AG09319 (cell line): ENCODE data around the gene CNR1.

Experiments
- DNase-seq: peaks from one replicate; pipeline ENCODE4 v3.0.0-alpha.2; 2010; ENCODE audit warnings: low read depth; ENCODE audit errors: extremely low read depth
- TF ChIP-seq, protein P1 (sequence below): IDR thresholded peaks from 2 replicates; pipeline ENCODE4 v1.5.1; 2011; ENCODE audit warnings: low read depth, mild to moderate bottlenecking, inconsistent platforms, low read length, moderate library complexity

The CNR1 gene

DNA sequence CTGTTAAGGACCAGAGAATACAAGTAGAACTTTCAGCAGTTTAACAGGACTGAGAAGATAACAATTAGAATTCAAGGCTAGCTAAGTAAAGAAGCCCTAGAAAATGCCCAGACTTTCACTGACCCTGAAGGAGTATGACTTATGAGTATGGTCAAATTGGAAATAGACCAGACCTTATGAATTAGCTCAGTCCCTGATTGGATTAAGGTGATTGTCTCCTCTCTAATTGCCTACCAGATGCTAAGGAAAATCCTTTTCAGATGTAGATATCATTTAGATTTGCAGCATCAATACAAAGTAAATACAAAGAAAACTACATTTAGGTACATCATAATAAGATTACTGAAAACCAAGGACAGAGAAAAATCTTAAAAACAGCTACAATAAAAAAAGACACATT, 58.9 kb downstream of the CNR1 start:
- TF ChIP-seq, protein P1, sequence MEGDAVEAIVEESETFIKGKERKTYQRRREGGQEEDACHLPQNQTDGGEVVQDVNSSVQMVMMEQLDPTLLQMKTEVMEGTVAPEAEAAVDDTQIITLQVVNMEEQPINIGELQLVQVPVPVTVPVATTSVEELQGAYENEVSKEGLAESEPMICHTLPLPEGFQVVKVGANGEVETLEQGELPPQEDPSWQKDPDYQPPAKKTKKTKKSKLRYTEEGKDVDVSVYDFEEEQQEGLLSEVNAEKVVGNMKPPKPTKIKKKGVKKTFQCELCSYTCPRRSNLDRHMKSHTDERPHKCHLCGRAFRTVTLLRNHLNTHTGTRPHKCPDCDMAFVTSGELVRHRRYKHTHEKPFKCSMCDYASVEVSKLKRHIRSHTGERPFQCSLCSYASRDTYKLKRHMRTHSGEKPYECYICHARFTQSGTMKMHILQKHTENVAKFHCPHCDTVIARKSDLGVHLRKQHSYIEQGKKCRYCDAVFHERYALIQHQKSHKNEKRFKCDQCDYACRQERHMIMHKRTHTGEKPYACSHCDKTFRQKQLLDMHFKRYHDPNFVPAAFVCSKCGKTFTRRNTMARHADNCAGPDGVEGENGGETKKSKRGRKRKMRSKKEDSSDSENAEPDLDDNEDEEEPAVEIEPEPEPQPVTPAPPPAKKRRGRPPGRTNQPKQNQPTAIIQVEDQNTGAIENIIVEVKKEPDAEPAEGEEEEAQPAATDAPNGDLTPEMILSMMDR: no peak
- no peak for DNase-seq

DNA sequence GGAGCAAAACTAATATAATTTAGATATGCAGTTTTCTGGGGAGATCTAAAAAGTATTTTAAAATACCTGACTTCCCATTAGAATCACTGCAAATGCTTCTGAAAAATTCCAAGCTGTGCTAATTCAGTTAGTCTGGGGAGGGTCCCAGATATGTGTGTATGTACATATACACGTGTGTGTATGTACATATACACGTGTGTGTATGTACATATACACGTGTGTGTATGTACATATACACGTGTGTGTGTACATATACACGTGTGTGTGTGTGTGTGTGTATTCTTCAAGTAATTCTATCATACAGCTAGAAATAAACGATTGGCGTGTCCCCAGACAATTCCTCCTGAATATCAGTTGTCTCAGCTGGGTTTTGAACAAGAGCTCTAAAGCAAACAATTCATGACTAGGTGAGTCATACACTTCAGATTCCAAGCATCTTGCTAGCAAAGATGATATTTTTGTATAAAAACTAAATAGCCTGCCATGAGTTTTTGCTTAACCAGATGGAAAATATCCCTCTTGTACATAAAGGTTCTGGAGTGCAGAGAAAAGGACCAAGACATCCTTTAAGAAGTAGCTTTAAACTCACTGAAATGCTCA, 60.3 kb downstream of the CNR1 start:
- TF ChIP-seq, protein P1: no peak
- no peak for DNase-seq
